ENCODE data around the gene NMNAT2. TPM values are rescaled to one million over a fixed set of nuclear protein-coding genes. Genes with fewer than 3 reads are reported as not detected.

NMNAT2 gene
- total RNA-seq, 2 donors from 2014 or later, result 1.7 to 5.1 TPM

- peaks cover 23% of the 10 kb centered on the region for H3K4me1 ChIP-seq (ENCODE audit: control insufficient read depth, insufficient read depth, low read length)
- H3K9ac ChIP-seq (ENCODE audit: extremely low read depth, low read length, poor library complexity, severe bottlenecking), result no peak overlapping the region
- Mint-ChIP-seq H3K4me3 (no peak overlapping the region), H3K27me3 (ENCODE audit: insufficient read depth) (peaks cover 2% of the 10 kb centered on the region), H3K36me3 (ENCODE audit: low read depth) (no peaks in the 10 kb centered on the region), H3K4me1 (peaks cover 31% of the 10 kb centered on the region), H3K9me3 (no peaks in the 10 kb centered on the region), H3K27ac (no peak overlapping the region)
- H3K36me3 ChIP-seq (ENCODE audit: control insufficient read depth, insufficient read depth, low read length), result no peaks in the 10 kb centered on the region
- peaks cover 10% of the 10 kb centered on the region for H3K27me3 ChIP-seq (ENCODE audit: control insufficient read depth, insufficient read depth, low read length, poor library complexity, severe bottlenecking)
- DNase-seq, result no peak
- H3K9me3 ChIP-seq (ENCODE audit: control insufficient read depth, low read length), result no peaks in the 10 kb centered on the region
- WGBS, 2 experiments (ENCODE audit: insufficient coverage in 1 of 2, insufficient read length in 1 of 2), result 84 to 100% methylated on average over 2 of the region's 2 CpGs
- no peak for TF ChIP-seq CTCF (conservative IDR thresholded peaks at IDR 0.05)
- no peak overlapping the region for H3K4me3 ChIP-seq (ENCODE audit: low read length)
- H3K27ac ChIP-seq (ENCODE audit: low read depth, low read length), result no peak overlapping the region
Observed at GRCh38 chr1:183281039-183281438, 137.1 kb downstream of the NMNAT2 start.

GRCh38 chr1:183279835-183280234 lies 138.3 kb downstream of the NMNAT2 start:
- no peak overlapping the region for H3K4me3 Mint-ChIP-seq
- Histone ChIP-seq H3K27ac (ENCODE audit: low read depth, low read length) (no peak overlapping the region), H3K4me1 (ENCODE audit: control insufficient read depth, insufficient read depth, low read length) (peaks cover 23% of the 10 kb centered on the region), H3K9me3 (ENCODE audit: control insufficient read depth, low read length) (no peaks in the 10 kb centered on the region), H3K27me3 (ENCODE audit: control insufficient read depth, insufficient read depth, low read length, poor library complexity, severe bottlenecking) (peaks cover 10% of the 10 kb centered on the region), H3K36me3 (ENCODE audit: control insufficient read depth, insufficient read depth, low read length) (no peaks in the 10 kb centered on the region), H3K4me3 (ENCODE audit: low read length) (no peak overlapping the region), H3K9ac (ENCODE audit: extremely low read depth, low read length, poor library complexity, severe bottlenecking) (no peak overlapping the region)
- peak overlapping the region; percentile 16 for H3K27ac Mint-ChIP-seq
- no peaks in the 10 kb centered on the region for H3K9me3 Mint-ChIP-seq
- peaks cover 31% of the 10 kb centered on the region for H3K4me1 Mint-ChIP-seq
- 93 to 96% methylated on average over 4 to 6 of the region's 6 CpGs for WGBS, 2 experiments (ENCODE audit: insufficient coverage in 1 of 2, insufficient read length in 1 of 2)
- no peak for DNase-seq
- H3K36me3 Mint-ChIP-seq (ENCODE audit: low read depth), result no peaks in the 10 kb centered on the region
- peaks cover 4% of the 10 kb centered on the region for H3K27me3 Mint-ChIP-seq (ENCODE audit: insufficient read depth)
- no peak for TF ChIP-seq CTCF (conservative IDR thresholded peaks at IDR 0.05)

GRCh38 chr1:183278739-183279591 lies 139.2 kb downstream of the NMNAT2 start:
- H3K4me1 Mint-ChIP-seq, result peaks cover 31% of the 10 kb centered on the region
- WGBS, 2 experiments (ENCODE audit: insufficient coverage in 1 of 2, insufficient read length in 1 of 2), result 77 to 79% methylated on average over 10 to 12 of the region's 12 CpGs
- no peak overlapping the region for H3K27ac ChIP-seq (ENCODE audit: low read depth, low read length)

More at GRCh38 chr1:183278739-183279591, 139.2 kb downstream of the NMNAT2 start:
- Mint-ChIP-seq H3K36me3 (ENCODE audit: low read depth) (no peaks in the 10 kb centered on the region), H3K4me3 (no peak overlapping the region), H3K27me3 (ENCODE audit: insufficient read depth) (peaks cover 5% of the 10 kb centered on the region), H3K9me3 (no peaks in the 10 kb centered on the region), H3K27ac (peak overlapping the region; percentile 16)
- DNase-seq, result peak; percentile 79
- peaks cover 23% of the 10 kb centered on the region for H3K4me1 ChIP-seq (ENCODE audit: control insufficient read depth, insufficient read depth, low read length)
- no peak overlapping the region for H3K9ac ChIP-seq (ENCODE audit: extremely low read depth, low read length, poor library complexity, severe bottlenecking)
- H3K4me3 ChIP-seq (ENCODE audit: low read length), result no peak overlapping the region
- H3K9me3 ChIP-seq (ENCODE audit: control insufficient read depth, low read length), result no peaks in the 10 kb centered on the region
- no peaks in the 10 kb centered on the region for H3K36me3 ChIP-seq (ENCODE audit: control insufficient read depth, insufficient read depth, low read length)
- no peak for TF ChIP-seq CTCF (conservative IDR thresholded peaks at IDR 0.05)
- peaks cover 10% of the 10 kb centered on the region for H3K27me3 ChIP-seq (ENCODE audit: control insufficient read depth, insufficient read depth, low read length, poor library complexity, severe bottlenecking)
